NCI-H748 (cell line): ENCODE measurements around the gene RAB3D.
A peak's percentile ranks its signal among the peaks of the same experiment; 100 is the strongest.

ENCODE experiments used
- DNase-seq: peaks from one replicate; lab custom pipeline; 2025; ENCODE audit not compliant: unreplicated experiment; lab: John Stamatoyannopoulos, UW

Gene RAB3D

GRCh38 chr19:11299946-11300810, 39.3 kb downstream of the RAB3D start:
- no peak for DNase-seq

GRCh38 chr19:11296264-11296663, 43.2 kb downstream of the RAB3D start:
- DNase-seq, result no peak

- peak; percentile 42 for DNase-seq
Measured at GRCh38 chr19:11295665-11296245, 43.7 kb downstream of the RAB3D start, which contains the start of gene TSPAN16. Gene TSPAN16 (plus strand): TSS chr19:11296160. CDS start chr19:11296298, 138 bp downstream.

GRCh38 chr19:11295180-11295579, 44.3 kb downstream of the RAB3D start:
- no peak for DNase-seq

GRCh38 chr19:11293433-11294389, 45.7 kb downstream of the RAB3D start:
- peak; percentile 79 for DNase-seq

- DNase-seq, result no peak
Measured at GRCh38 chr19:11291991-11292390, 47.5 kb downstream of the RAB3D start.

- no peak for DNase-seq
Measured at GRCh38 chr19:11291415-11291814, 48.0 kb downstream of the RAB3D start.

GRCh38 chr19:11290256-11290655, 49.2 kb downstream of the RAB3D start:
- DNase-seq, result no peak

- DNase-seq, result no peak
Measured at GRCh38 chr19:11288349-11288748, 51.1 kb downstream of the RAB3D start.

GRCh38 chr19:11286312-11286974, 53.0 kb downstream of the RAB3D start:
- DNase-seq, result no peak

GRCh38 chr19:11284515-11284914, 54.9 kb downstream of the RAB3D start:
- DNase-seq, result no peak

GRCh38 chr19:11281356-11282049, 58.0 kb downstream of the RAB3D start:
- no peak for DNase-seq

GRCh38 chr19:11279505-11280236, 59.8 kb downstream of the RAB3D start:
- peak; percentile 5 for DNase-seq

- no peak for DNase-seq
Measured at GRCh38 chr19:11278670-11279069, 60.8 kb downstream of the RAB3D start.

GRCh38 chr19:11274533-11275086, 64.8 kb downstream of the RAB3D start:
- no peak for DNase-seq

- no peak for DNase-seq
Measured at GRCh38 chr19:11273989-11274388, 65.5 kb downstream of the RAB3D start.

GRCh38 chr19:11273296-11273695, 66.2 kb downstream of the RAB3D start:
- no peak for DNase-seq
